A172 (cell line): ENCODE measurements around the gene DLG3. TPM values are rescaled to one million over a fixed set of nuclear protein-coding genes. Genes with fewer than 3 reads are reported as not detected.
A peak's percentile ranks its signal among the peaks of the same experiment; 100 is the strongest.
"Not testable (repeated sequence)": the region's sequence is repeated elsewhere in the genome, so short reads cannot be mapped to it uniquely, and the experiment has no call there.

ENCODE experiments used
- DNase-seq: peaks from one replicate; pipeline ENCODE4 v3.0.0-alpha.2; 2015; ENCODE audit warnings: low spot score
- total RNA-seq: library from RNA; depleted of rRNA; stranded (reverse); fragments of >200 nt; shearing (Covaris generic); gene quantifications from 2 replicates; pipeline ENCODE4 v1.2.3, GENCODE V29; 2014

Gene DLG3
- total RNA-seq, 1 experiment from 2014 or later, result 11.9 TPM

GRCh38 chrX:70476934-70477733, 32.5 kb downstream of the DLG3 start:
- peak; percentile 77 for DNase-seq

GRCh38 chrX:70477734-70478075, 33.1 kb downstream of the DLG3 start:
- DNase-seq, result no peak

GRCh38 chrX:70478526-70479245, 34.1 kb downstream of the DLG3 start:
- DNase-seq, result peak; percentile 8

GRCh38 chrX:70479247-70479921, 34.7 kb downstream of the DLG3 start:
- DNase-seq, result peak; percentile 72

- no peak for DNase-seq
These were observed 35.5 kb downstream of the DLG3 start for GRCh38 chrX:70479922-70480659.

GRCh38 chrX:70480660-70481018, 36.0 kb downstream of the DLG3 start:
- no peak for DNase-seq

GRCh38 chrX:70481471-70482270, 37.0 kb downstream of the DLG3 start:
- no peak for DNase-seq

- DNase-seq, result no peak
These were observed 37.7 kb downstream of the DLG3 start for GRCh38 chrX:70482300-70482699.

GRCh38 chrX:70485466-70485865, 40.8 kb downstream of the DLG3 start:
- DNase-seq, result no peak

- DNase-seq, result no peak
These were observed 44.2 kb downstream of the DLG3 start for GRCh38 chrX:70488856-70489255.

GRCh38 chrX:70494441-70494840, 49.8 kb downstream of the DLG3 start:
- DNase-seq, result no peak

- no peak for DNase-seq
These were observed 51.9 kb downstream of the DLG3 start for GRCh38 chrX:70496491-70496890.

- DNase-seq, result no peak
These were observed 52.4 kb downstream of the DLG3 start for GRCh38 chrX:70497026-70497425.

GRCh38 chrX:70498129-70498528, 53.5 kb downstream of the DLG3 start:
- no peak for DNase-seq

- no peak for DNase-seq
These were observed 56.2 kb downstream of the DLG3 start for GRCh38 chrX:70500826-70501225.

- no peak for DNase-seq
These were observed 60.3 kb downstream of the DLG3 start for GRCh38 chrX:70504772-70505450.

GRCh38 chrX:70505451-70505841, 60.8 kb downstream of the DLG3 start:
- no peak for DNase-seq

- peak; percentile 36 for DNase-seq
These were observed 63.8 kb downstream of the DLG3 start for GRCh38 chrX:70508296-70508911.

GRCh38 chrX:70509078-70509477, 64.4 kb downstream of the DLG3 start:
- no peak for DNase-seq

- DNase-seq, result not testable (repeated sequence)
These were observed 70.6 kb downstream of the DLG3 start for GRCh38 chrX:70515270-70515669.
